Heart right ventricle (tissue), 16 donors: ENCODE results near the gene PLA2G5. TPM values are rescaled to one million over a fixed set of nuclear protein-coding genes. Genes with fewer than 3 reads are reported as not detected.

Source experiments
- ATAC-seq, 8 donors: fragments of 200-7000 bp; cut with Tn5 transposase; one replicate each; pipeline ENCODE4 v1.9.1; 2020; ENCODE audit warnings: mild to moderate bottlenecking in 8 of 8, moderate library complexity in 8 of 8, moderate number of reproducible peaks in 1 of 8
- DNase-seq, 2 donors: peaks; one replicate each; pipeline ENCODE4 v3.0.0-alpha.2; 2020
- H3K27ac ChIP-seq, 10 donors: fragments of 200-600 bp; sonication (generic) in 2 of 10; one replicate each; pipeline versions ENCODE4 v1.5.0 to v1.8.0; 2020 to 2022; ENCODE audit warnings: mild to moderate bottlenecking in 3 of 10
- H3K27me3 ChIP-seq, 7 donors: fragments of 200-600 bp; one replicate each; pipeline ENCODE4 v1.8.0; 2021 to 2022; ENCODE audit warnings: mild to moderate bottlenecking in 2 of 7
- H3K36me3 ChIP-seq, 9 donors: fragments of 200-600 bp; sonication (generic) in 1 of 9; one replicate each; pipeline versions ENCODE4 v1.5.0 to v1.8.0; 2020 to 2022; ENCODE audit warnings: mild to moderate bottlenecking in 2 of 9
- H3K4me1 ChIP-seq, 9 donors: fragments of 200-600 bp; sonication (generic) in 1 of 9; one replicate each; pipeline versions ENCODE4 v1.5.0 to v1.8.0; 2020 to 2022; ENCODE audit warnings: mild to moderate bottlenecking in 4 of 9
- H3K4me3 ChIP-seq, 10 donors: fragments of 200-600 bp; sonication (generic) in 2 of 10; one replicate each; pipeline versions ENCODE4 v1.5.0 to v1.8.0; 2020 to 2022; ENCODE audit warnings: mild to moderate bottlenecking in 7 of 10, moderate library complexity in 2 of 10
- H3K9me3 ChIP-seq, 11 donors: fragments of 200-600 bp in 10 of 11; sonication (generic) in 2 of 11; one replicate each; pipeline versions ENCODE4 v1.5.0 to v1.8.0; 2013 to 2022; ENCODE audit warnings: mild to moderate bottlenecking in 2 of 11, control low read depth in 1 of 11, moderate library complexity in 1 of 11
- WGBS, 2 donors: extraction: QIAGEN DNeasy Blood & Tissue Kit; methylation state at CpG; one replicate each; pipeline ENCODE4 v1.1.7; 2013; ENCODE audit warnings: inconsistent platforms in 1 of 2; 5-methylcytosine and 5-hydroxymethylcytosine counted together
- intact Hi-C, 10 donors: fragments of 100-400 bp; cut with DNase I; formaldehyde crosslinking; loops; one replicate each; pipeline versions ENCODE4 v1.11.1 to v1.14.2; 2022
- polyA plus RNA-seq, 2 donors: library from polyadenylated mRNA; stranded (reverse); fragments of 200-250 nt; gene quantifications; one replicate each; pipeline ENCODE4 v1.2.3, GENCODE V29; 2013
- total RNA-seq, 10 donors: library from RNA; stranded (reverse); fragmentation: NEBNext Ultra II Directional in 3 of 10; extraction: Animal tissue kit (Norgen Biotek cat#: 25700) in 3 of 10; gene quantifications; one replicate each; pipeline versions ENCODE4 v1.2.1 to v1.2.4, GENCODE V29; 2021 to 2023
- TF ChIP-seq, protein P1 (sequence below), 9 donors: fragments of 200-600 bp; sonication (generic) in 2 of 9; IDR thresholded peaks; one replicate each; pipeline versions ENCODE4 v1.5.0 to v1.8.0; 2021 to 2022; ENCODE audit warnings: antibody characterized with exemption in 9 of 9, mild to moderate bottlenecking in 5 of 9, moderate library complexity in 1 of 9
- donor health status: Arrhythmogenic right ventricular cardiomyopathy.
- donor health status: ischemic (EF 13 %, LVEDD 7.1; RV severe dilation, severe dysfunction).
- donor health status: healthy with polysubstance abuse.
- donor health status: DM: no; HTN: yes; CAD: no.
- donor health status: DM: no; HTN: no; CAD: no.
- donor health status: ischemic (EF 25% LVEDD 6.9; RV normal size, moderate dysfunction).
- donor health status: ischemic (EF 25% LVEDD 5.7; RV mildly dilated, moderate dysfunction).
- donor health status: healthy.
- donor health status: DM: yes; HTN: yes; CAD: no.
- donor health status: Ischemic cardiomyopathy.
- donor health status: ischemic (EF 35%, LVEDD 5.7; RV mildly dilated, moderate dysfunction).
- donor health status: nonischemic (EF 11% LVEDD 7.7; RV severe dilation, severe dysfunction).
- donor health status: DM: yes; HTN: yes; CAD: no.
- donor health status: PGD.
- donor health status: ischemic (EF 29% LVEDD 5.4; RV normal size, mild dysfunction).
- donor health status: nonischemic (EF 23%, LVEDD 6.1; RV moderate dilation, normal function).

The PLA2G5 gene
- total and polyA plus RNA-seq, 12 donors = 31.5 to 133 (median 49.3) TPM

DNA sequence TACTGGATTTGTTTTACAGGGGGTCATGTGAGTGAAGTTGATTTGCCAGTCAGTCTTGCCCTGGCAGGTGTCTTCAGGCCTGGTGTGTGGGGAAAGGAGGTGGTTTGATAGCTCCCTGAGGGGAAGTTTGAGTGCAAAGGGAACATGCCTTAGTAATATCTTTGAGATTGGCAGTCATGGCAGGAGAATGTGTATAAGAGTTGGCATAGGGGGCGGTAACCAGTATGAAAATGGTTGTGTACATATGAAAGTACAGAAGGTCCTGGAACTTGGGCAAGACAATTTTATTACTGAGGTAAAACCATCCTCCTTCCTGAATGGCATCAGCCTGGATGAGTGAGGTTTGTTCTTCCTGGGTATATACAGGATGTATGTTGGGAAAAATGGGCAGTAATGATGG is 37.6 kb upstream of the PLA2G5 start:
- TF ChIP-seq, protein P1, sequence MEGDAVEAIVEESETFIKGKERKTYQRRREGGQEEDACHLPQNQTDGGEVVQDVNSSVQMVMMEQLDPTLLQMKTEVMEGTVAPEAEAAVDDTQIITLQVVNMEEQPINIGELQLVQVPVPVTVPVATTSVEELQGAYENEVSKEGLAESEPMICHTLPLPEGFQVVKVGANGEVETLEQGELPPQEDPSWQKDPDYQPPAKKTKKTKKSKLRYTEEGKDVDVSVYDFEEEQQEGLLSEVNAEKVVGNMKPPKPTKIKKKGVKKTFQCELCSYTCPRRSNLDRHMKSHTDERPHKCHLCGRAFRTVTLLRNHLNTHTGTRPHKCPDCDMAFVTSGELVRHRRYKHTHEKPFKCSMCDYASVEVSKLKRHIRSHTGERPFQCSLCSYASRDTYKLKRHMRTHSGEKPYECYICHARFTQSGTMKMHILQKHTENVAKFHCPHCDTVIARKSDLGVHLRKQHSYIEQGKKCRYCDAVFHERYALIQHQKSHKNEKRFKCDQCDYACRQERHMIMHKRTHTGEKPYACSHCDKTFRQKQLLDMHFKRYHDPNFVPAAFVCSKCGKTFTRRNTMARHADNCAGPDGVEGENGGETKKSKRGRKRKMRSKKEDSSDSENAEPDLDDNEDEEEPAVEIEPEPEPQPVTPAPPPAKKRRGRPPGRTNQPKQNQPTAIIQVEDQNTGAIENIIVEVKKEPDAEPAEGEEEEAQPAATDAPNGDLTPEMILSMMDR (IDR thresholded peaks at IDR 0.05) = no peak
- no peak for ATAC-seq
- peak overlapping the region in 8 of 10 donors; percentile 10 to 58 (median 50) for H3K4me3 ChIP-seq
- intact Hi-C loops = loop anchor here in 2 of 10 donors (5.0 to 10.0 kb wide), 2 partner anchors 52 to 1280 kb away; no protein-coding TSS in a partner anchor
- no peaks in the 10 kb centered on the region for H3K27me3 ChIP-seq
- peak overlapping the region in 8 of 10 donors; percentile 54 to 93 (median 88) for H3K27ac ChIP-seq
- no peaks in the 10 kb centered on the region for H3K36me3 ChIP-seq
- WGBS, 2 donors = 91 to 95% methylated on average over 1 of the region's 1 CpG
- peaks cover 0 to 31% (median 16%) of the 10 kb centered on the region in 11 donors for H3K9me3 ChIP-seq
- no peak for DNase-seq
- H3K4me1 ChIP-seq = peaks cover 0 to 44% (median 0%) of the 10 kb centered on the region in 9 donors

GRCh38 chr1:20033420-20033819 is 36.6 kb upstream of the PLA2G5 start:
- Histone ChIP-seq H3K27ac (peak overlapping the region in 9 of 10 donors; percentile 30 to 93 (median 54)), H3K36me3 (no peaks in the 10 kb centered on the region), H3K4me3 (peak overlapping the region in 5 of 10 donors; percentile 8 to 58 (median 52)), H3K4me1 (peaks cover 0 to 44% (median under 1%) of the 10 kb centered on the region in 9 donors), H3K27me3 (no peaks in the 10 kb centered on the region), H3K9me3 (peaks cover 0 to 33% (median 16%) of the 10 kb centered on the region in 11 donors)
- intact Hi-C loops = loop anchor here in 2 of 10 donors (5.0 to 10.0 kb wide), 2 partner anchors 51 to 1281 kb away; no protein-coding TSS in a partner anchor
- TF ChIP-seq, protein P1 (IDR thresholded peaks at IDR 0.05) = no peak
- ATAC-seq = no peak
- DNase-seq = no peak

GRCh38 chr1:20035114-20035513 is 34.9 kb upstream of the PLA2G5 start:
- DNase-seq (no peak), ATAC-seq (peak in 6 of 8 donors; percentile 29 to 70 (median 46))
- Histone ChIP-seq H3K9me3 (peaks cover 0 to 33% (median 16%) of the 10 kb centered on the region in 11 donors), H3K27ac (peak overlapping the region in 9 of 10 donors; percentile 30 to 93 (median 54)), H3K4me3 (no peak overlapping the region), H3K27me3 (no peaks in the 10 kb centered on the region), H3K36me3 (no peaks in the 10 kb centered on the region), H3K4me1 (peaks cover 0 to 40% (median 3%) of the 10 kb centered on the region in 9 donors)
- TF ChIP-seq, protein P1 (IDR thresholded peaks at IDR 0.05) = no peak
- 51 to 53% methylated on average over 5 of the region's 5 CpGs for WGBS, 2 donors
- intact Hi-C loops = loop anchor here in 1 of 10 donors (10.0 kb wide), 1 partner anchor 50 kb away; no protein-coding TSS in a partner anchor

- Histone ChIP-seq H3K4me1 (peaks cover 0 to 26% (median 3%) of the 10 kb centered on the region in 9 donors), H3K4me3 (no peak overlapping the region), H3K27ac (peak overlapping the region in 6 of 10 donors; percentile 23 to 58 (median 40)), H3K27me3 (no peaks in the 10 kb centered on the region), H3K9me3 (peaks cover 0 to 35% (median 16%) of the 10 kb centered on the region in 11 donors), H3K36me3 (no peaks in the 10 kb centered on the region)
- TF ChIP-seq, protein P1 (IDR thresholded peaks at IDR 0.05) = no peak
- 53 to 57% methylated on average over 1 of the region's 1 CpG for WGBS, 2 donors
- peak in 2 of 8 donors; percentile 25 to 29 for ATAC-seq
- DNase-seq = no peak
- intact Hi-C loops = loop anchor here in 1 of 10 donors (10.0 kb wide), 1 partner anchor 47 kb away; no protein-coding TSS in a partner anchor
Observed at GRCh38 chr1:20037877-20038276, 32.1 kb upstream of the PLA2G5 start.
